Measurements from ENCODE around the gene NKAIN2. TPM values are rescaled to one million over a fixed set of nuclear protein-coding genes. Genes with fewer than 3 reads are reported as not detected.
"Not testable (repeated sequence)": the region's sequence is repeated elsewhere in the genome, so short reads cannot be mapped to it uniquely, and the experiment has no call there.

The NKAIN2 gene
- total and polyA plus RNA-seq, 12 donors, result 0.07 to 3.0 (median 0.28) TPM; not detected in 1

DNA sequence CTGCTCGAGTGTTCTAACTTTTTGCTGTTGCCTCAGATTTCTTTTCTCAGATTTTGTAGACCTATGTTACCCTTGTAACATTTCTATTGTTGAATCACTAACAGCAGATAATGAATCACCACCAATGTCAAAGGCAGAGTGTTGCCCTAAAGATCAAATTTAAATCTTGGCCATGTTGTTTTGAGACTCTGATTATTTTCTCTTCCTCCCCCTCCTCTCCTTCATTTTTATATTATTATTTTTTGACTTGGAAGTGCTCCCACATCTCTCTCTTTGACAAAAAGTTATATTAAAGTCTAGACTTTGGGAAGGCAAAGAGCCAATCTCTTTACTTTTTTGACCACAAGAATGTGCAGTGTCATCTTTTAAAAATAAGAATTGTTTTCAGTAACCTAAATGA, 422.7 kb downstream of the NKAIN2 start:
- Histone ChIP-seq H3K4me1 (no peaks in the 10 kb centered on the region), H3K36me3 (no peaks in the 10 kb centered on the region), H3K27me3 (no peaks in the 10 kb centered on the region), H3K27ac (no peak overlapping the region), H3K9me3 (peaks cover 0 to 20% (median 0%) of the 10 kb centered on the region in 11 donors), H3K4me3 (no peak overlapping the region)
- TF ChIP-seq, protein P1, sequence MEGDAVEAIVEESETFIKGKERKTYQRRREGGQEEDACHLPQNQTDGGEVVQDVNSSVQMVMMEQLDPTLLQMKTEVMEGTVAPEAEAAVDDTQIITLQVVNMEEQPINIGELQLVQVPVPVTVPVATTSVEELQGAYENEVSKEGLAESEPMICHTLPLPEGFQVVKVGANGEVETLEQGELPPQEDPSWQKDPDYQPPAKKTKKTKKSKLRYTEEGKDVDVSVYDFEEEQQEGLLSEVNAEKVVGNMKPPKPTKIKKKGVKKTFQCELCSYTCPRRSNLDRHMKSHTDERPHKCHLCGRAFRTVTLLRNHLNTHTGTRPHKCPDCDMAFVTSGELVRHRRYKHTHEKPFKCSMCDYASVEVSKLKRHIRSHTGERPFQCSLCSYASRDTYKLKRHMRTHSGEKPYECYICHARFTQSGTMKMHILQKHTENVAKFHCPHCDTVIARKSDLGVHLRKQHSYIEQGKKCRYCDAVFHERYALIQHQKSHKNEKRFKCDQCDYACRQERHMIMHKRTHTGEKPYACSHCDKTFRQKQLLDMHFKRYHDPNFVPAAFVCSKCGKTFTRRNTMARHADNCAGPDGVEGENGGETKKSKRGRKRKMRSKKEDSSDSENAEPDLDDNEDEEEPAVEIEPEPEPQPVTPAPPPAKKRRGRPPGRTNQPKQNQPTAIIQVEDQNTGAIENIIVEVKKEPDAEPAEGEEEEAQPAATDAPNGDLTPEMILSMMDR (IDR thresholded peaks at IDR 0.05), result no peak
- 53 to 57% methylated on average over 1 of the region's 1 CpG for WGBS, 2 donors
- no peak for ATAC-seq
- intact Hi-C loops (cut with DNase I), result no loop called here
- no peak for DNase-seq

DNA sequence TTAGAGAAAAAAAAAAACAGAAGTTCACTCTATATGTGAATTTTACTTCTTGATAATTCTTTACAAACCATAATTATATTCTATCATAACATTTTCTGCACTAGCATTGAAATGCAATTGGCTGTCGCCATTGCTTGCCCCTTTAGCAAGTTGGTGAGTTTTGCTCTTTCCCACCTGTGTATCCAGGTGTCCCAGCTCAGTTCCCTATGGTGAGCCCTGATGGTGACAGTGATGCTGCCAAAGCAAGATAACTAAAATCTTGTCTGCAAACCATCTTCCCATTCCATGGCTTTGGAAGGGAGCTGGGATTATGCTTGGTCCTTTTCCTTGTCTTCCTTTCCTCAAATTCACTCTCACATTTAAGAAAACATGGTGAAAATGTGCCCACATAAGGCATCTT, 429.6 kb downstream of the NKAIN2 start:
- no peak overlapping the region for H3K4me3 ChIP-seq
- no peak overlapping the region for H3K27ac ChIP-seq
- WGBS, 2 donors, result 79 to 87% methylated on average over 1 of the region's 1 CpG
- no peaks in the 10 kb centered on the region for H3K36me3 ChIP-seq
- H3K27me3 ChIP-seq, result no peaks in the 10 kb centered on the region
- no peaks in the 10 kb centered on the region for H3K4me1 ChIP-seq
- H3K9me3 ChIP-seq, result peaks cover 0 to 20% (median 0%) of the 10 kb centered on the region in 11 donors
- DNase-seq, result no peak
- ATAC-seq, result no peak
- TF ChIP-seq, protein P1 (IDR thresholded peaks at IDR 0.05), result no peak
- intact Hi-C loops (cut with DNase I), result no loop called here

DNA sequence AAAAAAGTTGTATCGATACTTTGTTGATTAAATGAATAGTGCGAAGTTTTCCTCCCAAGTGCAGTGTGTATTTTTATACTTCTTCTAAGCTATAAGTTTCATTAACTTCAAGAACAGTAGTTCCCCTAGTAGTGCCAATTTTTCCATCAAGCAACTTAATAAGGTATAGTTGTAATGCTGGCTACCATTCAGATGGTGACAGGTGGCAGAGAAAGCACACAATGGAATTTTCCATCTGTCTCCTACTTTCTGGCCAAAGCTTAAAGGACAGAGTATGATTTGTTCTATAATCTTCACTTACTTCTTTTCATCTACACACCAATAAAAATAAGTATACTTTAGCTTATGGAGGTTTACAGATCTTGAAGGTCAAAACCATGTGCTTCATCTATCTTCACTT, 431.1 kb downstream of the NKAIN2 start:
- Histone ChIP-seq H3K27me3 (no peaks in the 10 kb centered on the region), H3K4me3 (no peak overlapping the region), H3K36me3 (no peaks in the 10 kb centered on the region), H3K27ac (no peak overlapping the region), H3K9me3 (peaks cover 0 to 12% (median 0%) of the 10 kb centered on the region in 11 donors), H3K4me1 (no peaks in the 10 kb centered on the region)
- ATAC-seq, result no peak
- no peak for DNase-seq
- intact Hi-C loops (cut with DNase I), result no loop called here
- TF ChIP-seq, protein P1 (IDR thresholded peaks at IDR 0.05), result no peak
- WGBS, 2 donors, result 94 to 99% methylated on average over 2 of the region's 2 CpGs

DNA sequence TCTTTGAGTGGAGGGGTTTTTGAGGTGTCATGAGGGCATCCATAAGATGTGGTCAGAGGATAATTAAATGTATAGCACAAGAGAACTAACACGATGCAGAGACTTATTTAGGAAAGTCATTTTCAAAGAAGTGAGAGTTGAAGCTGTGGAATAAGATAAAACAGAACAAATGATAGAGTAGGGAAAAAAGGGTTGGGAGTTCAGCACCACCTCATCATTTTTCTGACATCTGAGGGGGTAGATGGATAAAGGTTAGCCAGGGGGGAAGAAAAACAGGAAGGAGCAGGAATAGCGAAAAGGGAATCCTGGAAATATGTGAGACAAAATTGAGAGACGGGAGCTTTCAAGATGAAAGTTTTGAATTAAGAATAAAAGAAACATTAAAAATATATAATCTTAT, 434.2 kb downstream of the NKAIN2 start:
- TF ChIP-seq, protein P1 (IDR thresholded peaks at IDR 0.05), result no peak
- peaks cover 0 to 12% (median 0%) of the 10 kb centered on the region in 11 donors for H3K9me3 ChIP-seq
- ATAC-seq (no peak), DNase-seq (no peak)
- H3K36me3 ChIP-seq, result no peaks in the 10 kb centered on the region
- H3K27me3 ChIP-seq, result no peaks in the 10 kb centered on the region
- no peak overlapping the region for H3K27ac ChIP-seq
- intact Hi-C loops (cut with DNase I), result no loop called here
- H3K4me1 ChIP-seq, result no peaks in the 10 kb centered on the region
- H3K4me3 ChIP-seq, result no peak overlapping the region
- 65 to 66% methylated on average over 3 of the region's 3 CpGs for WGBS, 2 donors

DNA sequence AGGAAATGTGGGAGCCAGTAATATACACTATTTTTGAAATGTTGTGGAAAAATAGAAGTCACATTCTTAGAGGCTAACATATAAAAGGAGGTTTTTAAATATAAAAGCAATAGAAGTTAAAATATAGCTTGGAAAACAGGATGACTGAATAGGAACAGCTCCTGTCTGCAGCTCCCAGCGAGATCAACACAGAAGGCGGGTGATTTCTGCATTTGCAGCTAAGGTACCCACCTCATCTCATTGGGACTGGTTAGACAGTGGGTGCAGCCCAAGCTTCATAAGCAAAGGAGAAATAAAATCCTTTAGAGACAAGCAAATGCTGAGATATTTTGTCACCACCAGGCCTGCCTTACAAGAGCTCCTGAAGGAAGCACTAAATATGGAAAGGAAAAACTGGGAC, 434.7 kb downstream of the NKAIN2 start:
- H3K9me3 ChIP-seq, result peaks cover 0 to 13% (median 0%) of the 10 kb centered on the region in 11 donors
- ATAC-seq; H3K27ac ChIP-seq; H3K4me3 ChIP-seq; intact Hi-C loops (cut with DNase I); H3K27me3 ChIP-seq; H3K36me3 ChIP-seq; H3K4me1 ChIP-seq; DNase-seq: not testable (repeated sequence)
- 85 to 93% methylated on average over 2 of the region's 2 CpGs for WGBS, 2 donors

All from heart right ventricle (tissue), 16 donors.